Hepatocyte (in vitro differentiated cells): Measurements from ENCODE around the gene SIX3.

Source experiments
- EZH2phosphoT487 ChIP-seq: fragments of 200-600 bp; sonication (generic); IDR thresholded peaks from one replicate; pipeline ENCODE4 v1.6.1; 2018; ENCODE audit warnings: antibody characterized with exemption, mild to moderate bottlenecking, low read depth, moderate library complexity; ENCODE audit not compliant: unreplicated experiment, severe bottlenecking
- TF ChIP-seq, protein P1 (sequence below): fragments of 200-600 bp; sonication (generic); IDR thresholded peaks from 2 replicates; pipeline ENCODE4 v1.5.1; 2016; ENCODE audit warnings: antibody characterized with exemption, mild to moderate bottlenecking; ENCODE audit not compliant: poor library complexity

GRCh38 chr2:44904578-44904977 lies 36.9 kb upstream of the SIX3 start:
- TF ChIP-seq, protein P1, sequence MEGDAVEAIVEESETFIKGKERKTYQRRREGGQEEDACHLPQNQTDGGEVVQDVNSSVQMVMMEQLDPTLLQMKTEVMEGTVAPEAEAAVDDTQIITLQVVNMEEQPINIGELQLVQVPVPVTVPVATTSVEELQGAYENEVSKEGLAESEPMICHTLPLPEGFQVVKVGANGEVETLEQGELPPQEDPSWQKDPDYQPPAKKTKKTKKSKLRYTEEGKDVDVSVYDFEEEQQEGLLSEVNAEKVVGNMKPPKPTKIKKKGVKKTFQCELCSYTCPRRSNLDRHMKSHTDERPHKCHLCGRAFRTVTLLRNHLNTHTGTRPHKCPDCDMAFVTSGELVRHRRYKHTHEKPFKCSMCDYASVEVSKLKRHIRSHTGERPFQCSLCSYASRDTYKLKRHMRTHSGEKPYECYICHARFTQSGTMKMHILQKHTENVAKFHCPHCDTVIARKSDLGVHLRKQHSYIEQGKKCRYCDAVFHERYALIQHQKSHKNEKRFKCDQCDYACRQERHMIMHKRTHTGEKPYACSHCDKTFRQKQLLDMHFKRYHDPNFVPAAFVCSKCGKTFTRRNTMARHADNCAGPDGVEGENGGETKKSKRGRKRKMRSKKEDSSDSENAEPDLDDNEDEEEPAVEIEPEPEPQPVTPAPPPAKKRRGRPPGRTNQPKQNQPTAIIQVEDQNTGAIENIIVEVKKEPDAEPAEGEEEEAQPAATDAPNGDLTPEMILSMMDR = no peak
- TF ChIP-seq EZH2phosphoT487 = no peak
